GM23338 (cell line): ENCODE data around the gene AKR1B1. TPM values are rescaled to one million over a fixed set of nuclear protein-coding genes. Genes with fewer than 3 reads are reported as not detected.

Experiments used
- ATAC-seq: fragments of 200-7000 bp; cut with Tn5 transposase; 3 replicates; pipeline ENCODE4 v1.9.1; 2020
- DNase-seq: peaks from one replicate; pipeline ENCODE4 v3.0.0-alpha.2; 2015; ENCODE audit warnings: low spot score
- H2AFZ ChIP-seq: fragments of 200-600 bp; sonication (generic); 2 replicates; pipeline ENCODE4 v1.8.0; 2016; ENCODE audit warnings: antibody characterized with exemption, mild to moderate bottlenecking, moderate library complexity
- H3F3A ChIP-seq: fragments of 200-600 bp; sonication (generic); replicated peaks from 2 replicates; pipeline ENCODE4 v1.8.0; 2017; ENCODE audit warnings: antibody characterized with exemption, mixed run types, low read depth
- H3K27ac ChIP-seq: fragments of 200-600 bp; sonication (generic); 2 replicates; pipeline ENCODE4 v1.6.1; 2016; ENCODE audit warnings: low read depth
- H3K27me3 ChIP-seq: fragments of 200-600 bp; sonication (generic); 2 replicates; pipeline ENCODE4 v1.8.0; 2016; ENCODE audit warnings: mild to moderate bottlenecking, mixed run types, moderate library complexity; ENCODE audit not compliant: insufficient read depth
- H3K36me3 ChIP-seq: fragments of 200-600 bp; sonication (generic); 2 replicates; pipeline ENCODE4 v1.8.0; 2016; ENCODE audit warnings: mild to moderate bottlenecking; ENCODE audit not compliant: insufficient read depth
- H3K4me1 ChIP-seq: fragments of 200-600 bp; sonication (generic); 2 replicates; pipeline ENCODE4 v1.8.0; 2016; ENCODE audit warnings: mild to moderate bottlenecking, moderate library complexity; ENCODE audit not compliant: insufficient read depth
- H3K4me2 ChIP-seq: fragments of 200-600 bp; sonication (generic); 2 replicates; pipeline ENCODE4 v1.7.1; 2017; ENCODE audit warnings: mixed run types
- H3K4me3 ChIP-seq: fragments of 200-600 bp; sonication (generic); 2 replicates; pipeline ENCODE4 v1.6.1; 2016; ENCODE audit warnings: mixed run types
- H3K79me2 ChIP-seq: fragments of 200-600 bp; sonication (generic); replicated peaks from 2 replicates; pipeline ENCODE4 v1.8.0; 2017; ENCODE audit warnings: mild to moderate bottlenecking; ENCODE audit not compliant: insufficient read depth
- H3K9me2 ChIP-seq: fragments of 200-600 bp; sonication (generic); 2 replicates; pipeline ENCODE4 v1.8.0; 2017; ENCODE audit not compliant: insufficient read depth
- H4K20me1 ChIP-seq: fragments of 200-600 bp; sonication (generic); replicated peaks from 2 replicates; pipeline ENCODE4 v1.8.0; 2017; ENCODE audit warnings: mild to moderate bottlenecking; ENCODE audit not compliant: insufficient read depth
- H3K27ac Mint-ChIP-seq: 2 replicates; pipeline ENCODE4 v1.8.0; 2020; ENCODE audit warnings: inconsistent platforms, mild to moderate bottlenecking, moderate library complexity, mixed read lengths
- H3K27me3 Mint-ChIP-seq: 3 replicates; pipeline ENCODE4 v1.8.0; 2022; ENCODE audit warnings: low read depth, mild to moderate bottlenecking, moderate library complexity, mixed read lengths, inconsistent platforms; ENCODE audit not compliant: insufficient read depth, poor library complexity
- H3K36me3 Mint-ChIP-seq: 3 replicates; pipeline ENCODE4 v1.8.0; 2021; ENCODE audit warnings: low read depth, mild to moderate bottlenecking, inconsistent platforms, moderate library complexity, mixed read lengths
- H3K4me1 Mint-ChIP-seq: 3 replicates; pipeline ENCODE4 v1.8.0; 2020; ENCODE audit warnings: mild to moderate bottlenecking, inconsistent platforms, mixed read lengths
- H3K4me3 Mint-ChIP-seq: 3 replicates; pipeline ENCODE4 v1.8.0; 2021; ENCODE audit warnings: moderate library complexity, mild to moderate bottlenecking, inconsistent platforms, mixed read lengths
- H3K9me3 Mint-ChIP-seq: 3 replicates; pipeline ENCODE4 v1.8.0; 2020; ENCODE audit warnings: moderate library complexity, mild to moderate bottlenecking, inconsistent platforms, mixed read lengths
- CREB1 ChIP-seq: fragments of 250-450 bp; sonication (Bioruptor Pico); IDR thresholded peaks from 2 replicates; pipeline ENCODE4 v1.5.0; 2020; ENCODE audit warnings: low read depth, mild to moderate bottlenecking, moderate library complexity
- EZH2 ChIP-seq: fragments of 200-600 bp; sonication (generic); IDR thresholded peaks from one replicate; pipeline ENCODE4 v1.8.0; 2017; ENCODE audit warnings: antibody characterized with exemption, mild to moderate bottlenecking, low read depth; ENCODE audit not compliant: unreplicated experiment
- EZH2phosphoT487 ChIP-seq: fragments of 200-600 bp; sonication (generic); IDR thresholded peaks from one replicate; pipeline ENCODE4 v1.8.1; 2018; ENCODE audit warnings: antibody characterized with exemption; ENCODE audit not compliant: unreplicated experiment
- POLR2AphosphoS5 ChIP-seq: IDR thresholded peaks from 2 replicates; pipeline ENCODE4 v1.6.1; 2016; ENCODE audit warnings: antibody characterized with exemption, low read depth
- STAT1 ChIP-seq: IDR thresholded peaks from one replicate; pipeline ENCODE4 v1.6.1; 2016; ENCODE audit warnings: antibody characterized with exemption; ENCODE audit not compliant: unreplicated experiment
- ZNF114 ChIP-seq: fragments of 250-450 bp; sonication (Bioruptor Pico); IDR thresholded peaks from 2 replicates; pipeline ENCODE4 v1.5.0; 2020; ENCODE audit warnings: mild to moderate bottlenecking, moderate library complexity
- ZNF331 ChIP-seq: fragments of 250-450 bp; sonication (Bioruptor Pico); IDR thresholded peaks from 2 replicates; pipeline ENCODE4 v1.5.0; 2020; ENCODE audit warnings: low read depth, mild to moderate bottlenecking, moderate library complexity
- polyA plus RNA-seq: library from polyadenylated mRNA; unstranded; fragments of >200 nt; fragmentation: Nextera tagmentation; extraction: Ambion mirVana; gene quantifications from 2 replicates; pipeline ENCODE4 v1.2.1, GENCODE V29; 2016
- total RNA-seq: library from RNA; depleted of rRNA; stranded (reverse); fragments of >200 nt; shearing (Covaris generic); gene quantifications from 2 replicates; pipeline ENCODE4 v1.2.3, GENCODE V29; 2014
- TF ChIP-seq, protein P1 (sequence below): IDR thresholded peaks from one replicate; pipeline ENCODE4 v1.6.1; 2018; ENCODE audit warnings: antibody characterized with exemption; ENCODE audit not compliant: unreplicated experiment
- TF ChIP-seq, protein P2 (sequence below), 2 experiments: fragments of 200-600 bp in 1 of 2; sonication (generic) in 1 of 2; conservative IDR thresholded peaks; 2 replicates each; pipeline versions ENCODE4 v1.5.1 to v1.6.1; 2016 to 2017; ENCODE audit warnings: antibody characterized with exemption in 2 of 2, low read depth in 2 of 2, mild to moderate bottlenecking in 2 of 2, moderate library complexity in 1 of 2
- TF ChIP-seq, protein P3 (sequence below): IDR thresholded peaks from 2 replicates; pipeline ENCODE4 v1.6.1; 2016; ENCODE audit warnings: antibody characterized with exemption

Gene AKR1B1
- total and polyA plus RNA-seq, 2 experiments from 2014 or later: 132 to 154 TPM

DNA sequence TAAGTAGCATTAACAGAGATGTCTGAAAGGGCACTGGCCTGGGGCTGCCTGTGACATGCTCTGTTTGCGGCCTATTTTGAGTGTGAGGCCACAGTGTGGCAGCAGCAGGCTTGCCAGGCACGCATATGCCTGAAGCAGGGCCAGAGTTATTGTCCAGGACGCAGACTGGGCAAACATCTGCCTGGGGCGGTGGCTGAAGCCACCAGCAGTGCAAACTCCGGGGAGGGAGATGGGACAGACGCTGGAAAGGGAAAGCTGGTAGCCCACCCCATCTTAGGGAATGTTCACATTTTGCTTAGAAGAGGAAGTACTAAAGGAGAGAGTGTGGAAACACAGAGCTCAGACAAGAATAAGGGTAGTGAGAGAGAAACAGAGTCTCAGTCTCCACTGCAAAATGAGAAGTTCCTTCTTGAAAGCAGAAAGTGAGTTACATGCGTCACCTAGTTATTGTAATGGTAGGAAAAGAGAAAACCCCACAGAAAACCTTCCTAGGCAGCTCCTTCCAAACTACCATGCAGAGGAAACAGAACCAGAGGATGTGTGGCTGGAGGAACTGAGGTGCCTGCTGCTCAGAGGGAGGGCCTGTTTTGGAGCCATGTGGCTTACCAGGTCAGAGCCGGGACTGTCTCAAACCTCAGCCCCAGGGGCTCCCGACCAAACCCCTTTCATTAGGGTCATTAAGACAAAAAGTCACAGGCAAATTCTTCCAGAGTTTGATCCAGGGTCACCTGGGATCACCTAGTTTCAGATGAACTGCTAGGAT is 14.5 kb downstream of the AKR1B1 start:
- no peaks in the 10 kb centered on the region for H3K79me2 ChIP-seq
- Mint-ChIP-seq H3K4me3 (no peak overlapping the region), H3K27me3 (peaks cover 4% of the 10 kb centered on the region), H3K36me3 (peaks cover 94% of the 10 kb centered on the region), H3K27ac (no peak overlapping the region), H3K9me3 (peaks cover 1% of the 10 kb centered on the region; the same call in 1 of the 3 replicates), H3K4me1 (no peaks in the 10 kb centered on the region)
- H2AFZ ChIP-seq: no peak overlapping the region
- no peak for TF ChIP-seq STAT1
- TF ChIP-seq CREB1 (CRISPR knock-in tag): no peak
- TF ChIP-seq, protein P1, sequence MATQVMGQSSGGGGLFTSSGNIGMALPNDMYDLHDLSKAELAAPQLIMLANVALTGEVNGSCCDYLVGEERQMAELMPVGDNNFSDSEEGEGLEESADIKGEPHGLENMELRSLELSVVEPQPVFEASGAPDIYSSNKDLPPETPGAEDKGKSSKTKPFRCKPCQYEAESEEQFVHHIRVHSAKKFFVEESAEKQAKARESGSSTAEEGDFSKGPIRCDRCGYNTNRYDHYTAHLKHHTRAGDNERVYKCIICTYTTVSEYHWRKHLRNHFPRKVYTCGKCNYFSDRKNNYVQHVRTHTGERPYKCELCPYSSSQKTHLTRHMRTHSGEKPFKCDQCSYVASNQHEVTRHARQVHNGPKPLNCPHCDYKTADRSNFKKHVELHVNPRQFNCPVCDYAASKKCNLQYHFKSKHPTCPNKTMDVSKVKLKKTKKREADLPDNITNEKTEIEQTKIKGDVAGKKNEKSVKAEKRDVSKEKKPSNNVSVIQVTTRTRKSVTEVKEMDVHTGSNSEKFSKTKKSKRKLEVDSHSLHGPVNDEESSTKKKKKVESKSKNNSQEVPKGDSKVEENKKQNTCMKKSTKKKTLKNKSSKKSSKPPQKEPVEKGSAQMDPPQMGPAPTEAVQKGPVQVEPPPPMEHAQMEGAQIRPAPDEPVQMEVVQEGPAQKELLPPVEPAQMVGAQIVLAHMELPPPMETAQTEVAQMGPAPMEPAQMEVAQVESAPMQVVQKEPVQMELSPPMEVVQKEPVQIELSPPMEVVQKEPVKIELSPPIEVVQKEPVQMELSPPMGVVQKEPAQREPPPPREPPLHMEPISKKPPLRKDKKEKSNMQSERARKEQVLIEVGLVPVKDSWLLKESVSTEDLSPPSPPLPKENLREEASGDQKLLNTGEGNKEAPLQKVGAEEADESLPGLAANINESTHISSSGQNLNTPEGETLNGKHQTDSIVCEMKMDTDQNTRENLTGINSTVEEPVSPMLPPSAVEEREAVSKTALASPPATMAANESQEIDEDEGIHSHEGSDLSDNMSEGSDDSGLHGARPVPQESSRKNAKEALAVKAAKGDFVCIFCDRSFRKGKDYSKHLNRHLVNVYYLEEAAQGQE: no peak
- TF ChIP-seq, protein P2, sequence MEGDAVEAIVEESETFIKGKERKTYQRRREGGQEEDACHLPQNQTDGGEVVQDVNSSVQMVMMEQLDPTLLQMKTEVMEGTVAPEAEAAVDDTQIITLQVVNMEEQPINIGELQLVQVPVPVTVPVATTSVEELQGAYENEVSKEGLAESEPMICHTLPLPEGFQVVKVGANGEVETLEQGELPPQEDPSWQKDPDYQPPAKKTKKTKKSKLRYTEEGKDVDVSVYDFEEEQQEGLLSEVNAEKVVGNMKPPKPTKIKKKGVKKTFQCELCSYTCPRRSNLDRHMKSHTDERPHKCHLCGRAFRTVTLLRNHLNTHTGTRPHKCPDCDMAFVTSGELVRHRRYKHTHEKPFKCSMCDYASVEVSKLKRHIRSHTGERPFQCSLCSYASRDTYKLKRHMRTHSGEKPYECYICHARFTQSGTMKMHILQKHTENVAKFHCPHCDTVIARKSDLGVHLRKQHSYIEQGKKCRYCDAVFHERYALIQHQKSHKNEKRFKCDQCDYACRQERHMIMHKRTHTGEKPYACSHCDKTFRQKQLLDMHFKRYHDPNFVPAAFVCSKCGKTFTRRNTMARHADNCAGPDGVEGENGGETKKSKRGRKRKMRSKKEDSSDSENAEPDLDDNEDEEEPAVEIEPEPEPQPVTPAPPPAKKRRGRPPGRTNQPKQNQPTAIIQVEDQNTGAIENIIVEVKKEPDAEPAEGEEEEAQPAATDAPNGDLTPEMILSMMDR (conservative IDR thresholded peaks at IDR 0.05; ENCODE audit: low read depth in 2 of 2): peak in 1 of 2 experiments; percentile 18; a peak in 1 of 4 replicates
- no peak for ATAC-seq
- DNase-seq: no peak
- peaks cover 3% of the 10 kb centered on the region; the same call in 1 of the 2 replicates for H4K20me1 ChIP-seq
- no peak overlapping the region for H3K27ac ChIP-seq
- no peaks in the 10 kb centered on the region for H3K9me2 ChIP-seq
- H3K4me1 ChIP-seq: no peaks in the 10 kb centered on the region
- no peak overlapping the region for H3K4me2 ChIP-seq
- H3F3A ChIP-seq: no peaks in the 10 kb centered on the region
- no peaks in the 10 kb centered on the region for H3K27me3 ChIP-seq
- H3K4me3 ChIP-seq: no peak overlapping the region
- H3K36me3 ChIP-seq: peaks cover 36% of the 10 kb centered on the region

DNA sequence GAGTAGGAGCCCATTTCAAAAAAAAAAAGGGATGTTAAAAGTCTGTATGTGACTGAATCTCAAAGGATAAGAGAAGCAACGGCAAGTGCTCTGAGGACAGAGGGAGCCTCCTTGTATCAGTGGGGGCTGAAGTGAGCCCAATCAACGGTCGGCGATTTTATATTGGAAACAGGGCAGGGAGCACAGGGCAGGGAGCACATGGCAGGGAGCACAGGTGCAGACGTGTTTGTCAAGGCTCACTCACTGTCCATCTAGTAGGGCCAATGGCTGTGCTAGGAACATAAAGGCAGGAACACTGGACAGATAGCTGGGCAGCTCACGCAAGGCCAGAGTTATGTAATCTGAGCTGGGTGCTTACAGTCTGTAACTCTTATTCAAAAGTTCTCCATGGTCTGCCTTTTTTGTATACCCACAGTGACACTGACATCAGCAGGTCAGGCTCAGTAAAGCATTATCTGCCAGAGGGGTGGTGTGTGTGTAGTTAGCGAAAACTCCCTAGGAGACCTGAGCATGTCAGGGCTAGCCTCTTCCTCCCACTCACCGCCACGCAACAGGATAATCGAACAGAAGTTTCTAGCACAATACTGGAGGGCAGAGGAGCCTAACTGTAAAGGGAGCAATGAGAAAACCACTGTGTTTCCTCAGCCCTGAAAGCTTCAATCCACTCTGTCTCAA is 15.4 kb downstream of the AKR1B1 start:
- DNase-seq (no peak), ATAC-seq (no peak)
- H3K79me2 ChIP-seq: no peaks in the 10 kb centered on the region
- Mint-ChIP-seq H3K27me3 (peaks cover 7% of the 10 kb centered on the region), H3K4me1 (no peaks in the 10 kb centered on the region), H3K27ac (peak overlapping the region; percentile 69; the same call in 1 of the 2 replicates), H3K4me3 (no peak overlapping the region), H3K9me3 (peaks cover 8% of the 10 kb centered on the region; the same call in 2 of the 3 replicates), H3K36me3 (peaks cover 94% of the 10 kb centered on the region)
- H3K4me2 ChIP-seq: no peak overlapping the region
- H3F3A ChIP-seq: no peaks in the 10 kb centered on the region
- no peaks in the 10 kb centered on the region for H3K4me1 ChIP-seq
- H3K9me2 ChIP-seq: no peaks in the 10 kb centered on the region
- H3K27ac ChIP-seq: no peak overlapping the region
- H4K20me1 ChIP-seq: peaks cover under 1% of the 10 kb centered on the region; the same call in 1 of the 2 replicates
- H3K4me3 ChIP-seq: no peak overlapping the region
- H3K27me3 ChIP-seq: no peaks in the 10 kb centered on the region
- peaks cover 31% of the 10 kb centered on the region for H3K36me3 ChIP-seq
- H2AFZ ChIP-seq: no peak overlapping the region
- TF ChIP-seq, protein P3, sequence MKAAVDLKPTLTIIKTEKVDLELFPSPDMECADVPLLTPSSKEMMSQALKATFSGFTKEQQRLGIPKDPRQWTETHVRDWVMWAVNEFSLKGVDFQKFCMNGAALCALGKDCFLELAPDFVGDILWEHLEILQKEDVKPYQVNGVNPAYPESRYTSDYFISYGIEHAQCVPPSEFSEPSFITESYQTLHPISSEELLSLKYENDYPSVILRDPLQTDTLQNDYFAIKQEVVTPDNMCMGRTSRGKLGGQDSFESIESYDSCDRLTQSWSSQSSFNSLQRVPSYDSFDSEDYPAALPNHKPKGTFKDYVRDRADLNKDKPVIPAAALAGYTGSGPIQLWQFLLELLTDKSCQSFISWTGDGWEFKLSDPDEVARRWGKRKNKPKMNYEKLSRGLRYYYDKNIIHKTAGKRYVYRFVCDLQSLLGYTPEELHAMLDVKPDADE: no peak
- TF ChIP-seq CREB1 (CRISPR knock-in tag) (no peak), ZNF331 (no peak), EZH2 (no peak), EZH2phosphoT487 (no peak), ZNF114 (CRISPR knock-in tag) (no peak), POLR2AphosphoS5 (no peak)
- TF ChIP-seq, protein P2 (conservative IDR thresholded peaks at IDR 0.05; ENCODE audit: low read depth in 2 of 2): no peak
